ENCODE results near the gene SNTA1. TPM values are rescaled to one million over a fixed set of nuclear protein-coding genes. Genes with fewer than 3 reads are reported as not detected.

Gene SNTA1
- total and polyA plus RNA-seq, 2 of the 13 experiments (the other 11 are each of a cell fraction or from before 2014, with no cell fraction given): 16.4 to 18.3 TPM

GRCh38 chr20:33408716-33409654, 34.6 kb downstream of the SNTA1 start:
- 95% methylated on average over 16 of the region's 18 CpGs for WGBS (ENCODE audit: low lambda C conversion rate)
- no peaks in the 10 kb centered on the region for H3K79me2 ChIP-seq (ENCODE audit: insufficient read depth, low read length)
- H3K4me1 ChIP-seq (ENCODE audit: insufficient read depth, low read length): no peaks in the 10 kb centered on the region
- no peaks in the 10 kb centered on the region for H3K9me3 ChIP-seq (ENCODE audit: low read length)
- no TSS peak for BruUV-seq (replicated peaks)
- in situ Hi-C loops (cut with HindIII; ENCODE audit: extremely low pct_ligation_motif_present, low pct_unique_long_range_greater_than_20kb) (no loop called here), intact Hi-C loops (cut with micrococcal nuclease; ENCODE audit: unreplicated experiment) (no loop called here)
- H4K20me1 ChIP-seq (ENCODE audit: insufficient read depth, low read length): no peaks in the 10 kb centered on the region
- DNase-seq (ENCODE audit: low spot score) (no peak), ATAC-seq (no peak), FAIRE-seq (no peak)
- POLR2A ChIA-PET: interaction anchor here (1.0 kb wide), 1 partner anchor 8 kb away, joined by 3 read pairs; the partner anchor contains the start of gene CDK5RAP1
- no peak overlapping the region for H3K9ac ChIP-seq (ENCODE audit: insufficient read depth, low read depth, low read length)
- H3K4me2 ChIP-seq (ENCODE audit: low read depth, low read length): no peak overlapping the region
- TF ChIP-seq ZNF7 (CRISPR knock-in tag; IDR thresholded peaks at IDR 0.05) (no peak), JUN (CRISPR knock-in tag; IDR thresholded peaks at IDR 0.05) (no peak), ZSCAN5A (CRISPR knock-in tag; IDR thresholded peaks at IDR 0.05; ENCODE audit: borderline replicate concordance) (no peak), SAFB2 (CRISPR knock-in tag; IDR thresholded peaks at IDR 0.05; ENCODE audit: borderline replicate concordance, low read depth) (no peak), CSRNP1 (CRISPR knock-in tag; IDR thresholded peaks at IDR 0.05) (no peak), AKAP8 (CRISPR knock-in tag; IDR thresholded peaks at IDR 0.05) (no peak), TP53 (CRISPR knock-in tag; conservative IDR thresholded peaks at IDR 0.05) (no peak), HNRNPLL (IDR thresholded peaks at IDR 0.05; ENCODE audit: low read depth, low read length, poor library complexity, severe bottlenecking) (no peak), ZNF614 (CRISPR knock-in tag; IDR thresholded peaks at IDR 0.05; ENCODE audit: borderline replicate concordance) (no peak), ZNF781 (CRISPR knock-in tag; IDR thresholded peaks at IDR 0.05; ENCODE audit: borderline replicate concordance, not compliant biosample characterization) (no peak), SCMH1 (CRISPR knock-in tag; IDR thresholded peaks at IDR 0.05; ENCODE audit: borderline replicate concordance) (no peak), ELF4 (CRISPR knock-in tag; IDR thresholded peaks at IDR 0.05; ENCODE audit: borderline replicate concordance) (no peak), ZNF317 (CRISPR knock-in tag; IDR thresholded peaks at IDR 0.05) (no peak)
- TF ChIP-seq, protein P1, sequence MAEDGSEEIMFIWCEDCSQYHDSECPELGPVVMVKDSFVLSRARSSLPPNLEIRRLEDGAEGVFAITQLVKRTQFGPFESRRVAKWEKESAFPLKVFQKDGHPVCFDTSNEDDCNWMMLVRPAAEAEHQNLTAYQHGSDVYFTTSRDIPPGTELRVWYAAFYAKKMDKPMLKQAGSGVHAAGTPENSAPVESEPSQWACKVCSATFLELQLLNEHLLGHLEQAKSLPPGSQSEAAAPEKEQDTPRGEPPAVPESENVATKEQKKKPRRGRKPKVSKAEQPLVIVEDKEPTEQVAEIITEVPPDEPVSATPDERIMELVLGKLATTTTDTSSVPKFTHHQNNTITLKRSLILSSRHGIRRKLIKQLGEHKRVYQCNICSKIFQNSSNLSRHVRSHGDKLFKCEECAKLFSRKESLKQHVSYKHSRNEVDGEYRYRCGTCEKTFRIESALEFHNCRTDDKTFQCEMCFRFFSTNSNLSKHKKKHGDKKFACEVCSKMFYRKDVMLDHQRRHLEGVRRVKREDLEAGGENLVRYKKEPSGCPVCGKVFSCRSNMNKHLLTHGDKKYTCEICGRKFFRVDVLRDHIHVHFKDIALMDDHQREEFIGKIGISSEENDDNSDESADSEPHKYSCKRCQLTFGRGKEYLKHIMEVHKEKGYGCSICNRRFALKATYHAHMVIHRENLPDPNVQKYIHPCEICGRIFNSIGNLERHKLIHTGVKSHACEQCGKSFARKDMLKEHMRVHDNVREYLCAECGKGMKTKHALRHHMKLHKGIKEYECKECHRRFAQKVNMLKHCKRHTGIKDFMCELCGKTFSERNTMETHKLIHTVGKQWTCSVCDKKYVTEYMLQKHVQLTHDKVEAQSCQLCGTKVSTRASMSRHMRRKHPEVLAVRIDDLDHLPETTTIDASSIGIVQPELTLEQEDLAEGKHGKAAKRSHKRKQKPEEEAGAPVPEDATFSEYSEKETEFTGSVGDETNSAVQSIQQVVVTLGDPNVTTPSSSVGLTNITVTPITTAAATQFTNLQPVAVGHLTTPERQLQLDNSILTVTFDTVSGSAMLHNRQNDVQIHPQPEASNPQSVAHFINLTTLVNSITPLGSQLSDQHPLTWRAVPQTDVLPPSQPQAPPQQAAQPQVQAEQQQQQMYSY (CRISPR knock-in tag; IDR thresholded peaks at IDR 0.05): no peak
- TF ChIP-seq, protein P2, sequence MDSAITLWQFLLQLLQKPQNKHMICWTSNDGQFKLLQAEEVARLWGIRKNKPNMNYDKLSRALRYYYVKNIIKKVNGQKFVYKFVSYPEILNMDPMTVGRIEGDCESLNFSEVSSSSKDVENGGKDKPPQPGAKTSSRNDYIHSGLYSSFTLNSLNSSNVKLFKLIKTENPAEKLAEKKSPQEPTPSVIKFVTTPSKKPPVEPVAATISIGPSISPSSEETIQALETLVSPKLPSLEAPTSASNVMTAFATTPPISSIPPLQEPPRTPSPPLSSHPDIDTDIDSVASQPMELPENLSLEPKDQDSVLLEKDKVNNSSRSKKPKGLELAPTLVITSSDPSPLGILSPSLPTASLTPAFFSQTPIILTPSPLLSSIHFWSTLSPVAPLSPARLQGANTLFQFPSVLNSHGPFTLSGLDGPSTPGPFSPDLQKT (CRISPR knock-in tag; IDR thresholded peaks at IDR 0.05; ENCODE audit: borderline replicate concordance): no peak
- H3K27me3 ChIP-seq (ENCODE audit: control insufficient read depth in 1 of 2, insufficient read depth in 2 of 2, low read length in 2 of 2): no peaks in the 10 kb centered on the region
- no peak overlapping the region for H2AFZ ChIP-seq (ENCODE audit: low read length)
- H3K27ac ChIP-seq (ENCODE audit: extremely low read length, insufficient read depth, low read length): no peak overlapping the region
- no peak overlapping the region for H3K4me3 ChIP-seq (replicated peaks in 1 of 3; ENCODE audit: insufficient read depth in 1 of 3, low read depth in 2 of 3, low read length in 3 of 3)
- peaks cover 28 to 41% of the 10 kb centered on the region in 2 experiments for H3K36me3 ChIP-seq (replicated peaks in 1 of 2; ENCODE audit: control insufficient read depth in 1 of 2, insufficient read depth in 2 of 2, low read length in 2 of 2)
- CTCF ChIA-PET (ENCODE audit: low intra/inter-chr PET ratio, low total read pairs): no interaction called here
